Measurements from ENCODE around the gene GSX2.

GRCh38 chr4:54050214-54050904, 49.6 kb upstream of the GSX2 start:
- TF ChIP-seq CTCF (IDR thresholded peaks at IDR 0.05) (no peak), POLR2A (IDR thresholded peaks at IDR 0.05) (no peak)
